Thyroid gland (tissue), 4 donors: ENCODE results near the gene PARD3B.

ENCODE experiments used
- POLR2A ChIP-seq, 2 donors: fragments of 450-650 bp; IDR thresholded peaks; one replicate each; pipeline ENCODE4 v1.6.1; 2017; ENCODE audit warnings: antibody characterized with exemption in 2 of 2, mild to moderate bottlenecking in 2 of 2, moderate library complexity in 1 of 2
- TF ChIP-seq, protein P1 (sequence below), 6 experiments: fragments of 200-600 bp in 3 of 6; fragments of 450-650 bp in 3 of 6; sonication (generic) in 3 of 6; IDR thresholded peaks; one replicate each; pipeline ENCODE4 v1.5.1; 2016 to 2019; ENCODE audit warnings: antibody characterized with exemption in 6 of 6, mild to moderate bottlenecking in 2 of 6, inconsistent platforms in 1 of 6, moderate library complexity in 1 of 6

DNA sequence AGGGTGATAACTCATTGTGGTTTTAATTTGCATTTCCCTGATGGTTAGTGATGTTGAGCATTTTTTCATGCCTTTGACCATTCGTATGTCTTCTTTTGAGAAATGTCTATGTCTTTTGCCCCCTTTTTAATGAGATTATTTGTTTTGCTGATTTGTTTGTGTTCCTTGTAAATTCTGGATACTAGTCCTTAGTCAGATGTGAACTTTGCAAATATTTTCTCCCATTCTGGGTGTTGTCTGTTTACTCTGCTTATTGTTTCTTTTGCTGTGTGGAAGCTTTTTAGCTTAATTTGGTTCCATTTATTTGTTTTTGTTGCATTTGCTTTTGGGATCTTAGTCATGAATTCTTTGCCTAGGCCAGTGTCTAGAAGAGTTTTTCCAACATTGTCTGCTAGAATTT lies 192.0 kb downstream of the PARD3B start:
- TF ChIP-seq, protein P1, sequence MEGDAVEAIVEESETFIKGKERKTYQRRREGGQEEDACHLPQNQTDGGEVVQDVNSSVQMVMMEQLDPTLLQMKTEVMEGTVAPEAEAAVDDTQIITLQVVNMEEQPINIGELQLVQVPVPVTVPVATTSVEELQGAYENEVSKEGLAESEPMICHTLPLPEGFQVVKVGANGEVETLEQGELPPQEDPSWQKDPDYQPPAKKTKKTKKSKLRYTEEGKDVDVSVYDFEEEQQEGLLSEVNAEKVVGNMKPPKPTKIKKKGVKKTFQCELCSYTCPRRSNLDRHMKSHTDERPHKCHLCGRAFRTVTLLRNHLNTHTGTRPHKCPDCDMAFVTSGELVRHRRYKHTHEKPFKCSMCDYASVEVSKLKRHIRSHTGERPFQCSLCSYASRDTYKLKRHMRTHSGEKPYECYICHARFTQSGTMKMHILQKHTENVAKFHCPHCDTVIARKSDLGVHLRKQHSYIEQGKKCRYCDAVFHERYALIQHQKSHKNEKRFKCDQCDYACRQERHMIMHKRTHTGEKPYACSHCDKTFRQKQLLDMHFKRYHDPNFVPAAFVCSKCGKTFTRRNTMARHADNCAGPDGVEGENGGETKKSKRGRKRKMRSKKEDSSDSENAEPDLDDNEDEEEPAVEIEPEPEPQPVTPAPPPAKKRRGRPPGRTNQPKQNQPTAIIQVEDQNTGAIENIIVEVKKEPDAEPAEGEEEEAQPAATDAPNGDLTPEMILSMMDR (IDR thresholded peaks at IDR 0.05): no peak
- TF ChIP-seq POLR2A (IDR thresholded peaks at IDR 0.05): no peak
